NCI-H526 (cell line): Measurements from ENCODE around the gene DUSP11.
"Not testable (repeated sequence)": the region's sequence is repeated elsewhere in the genome, so short reads cannot be mapped to it uniquely, and the experiment has no call there.

Experiments used
- DNase-seq, 2 experiments: peaks; one replicate each; lab custom pipeline; 2025; lab: John Stamatoyannopoulos, UW

Gene DUSP11

GRCh38 chr2:73717695-73718094 is 62.2 kb downstream of the DUSP11 start:
- not testable (repeated sequence) for DNase-seq

- DNase-seq = no peak
Measured at GRCh38 chr2:73717251-73717606, 62.7 kb downstream of the DUSP11 start.

GRCh38 chr2:73716543-73717250 is 63.2 kb downstream of the DUSP11 start:
- no peak for DNase-seq

GRCh38 chr2:73714091-73714490 is 65.8 kb downstream of the DUSP11 start:
- no peak for DNase-seq
